ENCODE data around the gene SPATA46. TPM values are rescaled to one million over a fixed set of nuclear protein-coding genes. Genes with fewer than 3 reads are reported as not detected.

Gene SPATA46
- total and polyA plus RNA-seq, 7 donors, result not detected

DNA sequence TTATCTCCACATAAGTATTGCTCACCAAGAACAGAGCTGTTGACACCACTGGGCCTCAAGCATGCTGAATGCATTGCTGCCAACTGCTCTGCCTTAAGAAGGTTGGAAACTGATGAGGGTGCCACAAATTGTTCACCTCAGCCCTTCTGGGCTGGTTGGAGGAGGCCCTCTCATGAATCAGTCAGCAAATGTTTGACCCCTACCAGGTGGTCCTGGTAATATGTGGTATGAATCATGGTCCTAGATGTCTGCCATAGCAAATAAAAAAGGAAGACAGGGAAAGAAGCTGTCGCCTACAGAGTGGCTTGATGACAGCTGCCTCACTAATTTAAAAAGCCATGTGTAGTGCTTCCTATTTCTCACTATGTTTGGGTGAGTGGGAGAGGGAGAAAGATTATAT is 12.2 kb downstream of the SPATA46 start:
- Histone ChIP-seq H3K4me3 (no peak overlapping the region), H3K27me3 (no peaks in the 10 kb centered on the region), H3K36me3 (peaks cover 0 to 17% (median 0%) of the 10 kb centered on the region in 4 donors), H3K9me3 (no peaks in the 10 kb centered on the region), H3K27ac (no peak overlapping the region), H3K4me1 (no peaks in the 10 kb centered on the region)
- DNase-seq, result no peak
- 94% methylated on average over 1 of the region's 1 CpG for WGBS, 2 donors
- TF ChIP-seq POLR2A (IDR thresholded peaks at IDR 0.05) (no peak), POLR2AphosphoS5 (IDR thresholded peaks at IDR 0.05) (no peak), EP300 (IDR thresholded peaks at IDR 0.05) (no peak)
- TF ChIP-seq, protein P1, sequence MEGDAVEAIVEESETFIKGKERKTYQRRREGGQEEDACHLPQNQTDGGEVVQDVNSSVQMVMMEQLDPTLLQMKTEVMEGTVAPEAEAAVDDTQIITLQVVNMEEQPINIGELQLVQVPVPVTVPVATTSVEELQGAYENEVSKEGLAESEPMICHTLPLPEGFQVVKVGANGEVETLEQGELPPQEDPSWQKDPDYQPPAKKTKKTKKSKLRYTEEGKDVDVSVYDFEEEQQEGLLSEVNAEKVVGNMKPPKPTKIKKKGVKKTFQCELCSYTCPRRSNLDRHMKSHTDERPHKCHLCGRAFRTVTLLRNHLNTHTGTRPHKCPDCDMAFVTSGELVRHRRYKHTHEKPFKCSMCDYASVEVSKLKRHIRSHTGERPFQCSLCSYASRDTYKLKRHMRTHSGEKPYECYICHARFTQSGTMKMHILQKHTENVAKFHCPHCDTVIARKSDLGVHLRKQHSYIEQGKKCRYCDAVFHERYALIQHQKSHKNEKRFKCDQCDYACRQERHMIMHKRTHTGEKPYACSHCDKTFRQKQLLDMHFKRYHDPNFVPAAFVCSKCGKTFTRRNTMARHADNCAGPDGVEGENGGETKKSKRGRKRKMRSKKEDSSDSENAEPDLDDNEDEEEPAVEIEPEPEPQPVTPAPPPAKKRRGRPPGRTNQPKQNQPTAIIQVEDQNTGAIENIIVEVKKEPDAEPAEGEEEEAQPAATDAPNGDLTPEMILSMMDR (IDR thresholded peaks at IDR 0.05), result no peak
- intact Hi-C loops (cut with DNase I), result no loop called here

- Histone ChIP-seq H3K27ac (no peak overlapping the region), H3K9me3 (no peaks in the 10 kb centered on the region), H3K4me3 (no peak overlapping the region), H3K4me1 (no peaks in the 10 kb centered on the region), H3K36me3 (peaks cover 0 to 17% (median 0%) of the 10 kb centered on the region in 4 donors), H3K27me3 (no peaks in the 10 kb centered on the region)
- 76 to 87% methylated on average over 3 of the region's 3 CpGs for WGBS, 2 donors
- TF ChIP-seq EP300 (IDR thresholded peaks at IDR 0.05) (no peak), POLR2A (IDR thresholded peaks at IDR 0.05) (no peak), POLR2AphosphoS5 (IDR thresholded peaks at IDR 0.05) (no peak)
- TF ChIP-seq, protein P1 (IDR thresholded peaks at IDR 0.05), result no peak
- intact Hi-C loops (cut with DNase I), result no loop called here
- DNase-seq, result no peak
Observed at GRCh38 chr1:162363823-162364222, 12.8 kb downstream of the SPATA46 start.

- DNase-seq, result no peak
- peaks cover 0 to 30% (median 9%) of the 10 kb centered on the region in 4 donors for H3K36me3 ChIP-seq
- H3K27me3 ChIP-seq, result no peaks in the 10 kb centered on the region
- H3K4me1 ChIP-seq, result no peaks in the 10 kb centered on the region
- WGBS, 2 donors, result 91 to 96% methylated on average over 5 of the region's 5 CpGs
- no peak overlapping the region for H3K4me3 ChIP-seq
- no peak overlapping the region for H3K27ac ChIP-seq
- intact Hi-C loops (cut with DNase I), result no loop called here
- TF ChIP-seq, protein P1 (IDR thresholded peaks at IDR 0.05), result no peak
- TF ChIP-seq EP300 (IDR thresholded peaks at IDR 0.05), result no peak
- H3K9me3 ChIP-seq, result no peaks in the 10 kb centered on the region
Observed at GRCh38 chr1:162361349-162361748, 15.3 kb downstream of the SPATA46 start.

- WGBS, 2 donors, result 93 to 96% methylated on average over 4 of the region's 4 CpGs
- intact Hi-C loops (cut with DNase I), result no loop called here
- H3K27me3 ChIP-seq, result no peaks in the 10 kb centered on the region
- H3K36me3 ChIP-seq, result peaks cover 0 to 35% (median 11%) of the 10 kb centered on the region in 4 donors
- no peak for DNase-seq
- H3K4me1 ChIP-seq, result no peaks in the 10 kb centered on the region
- H3K4me3 ChIP-seq, result no peak overlapping the region
- no peak overlapping the region for H3K27ac ChIP-seq
- H3K9me3 ChIP-seq, result no peaks in the 10 kb centered on the region
- TF ChIP-seq EP300 (IDR thresholded peaks at IDR 0.05) (no peak), POLR2AphosphoS5 (IDR thresholded peaks at IDR 0.05) (no peak), POLR2A (IDR thresholded peaks at IDR 0.05) (no peak)
- TF ChIP-seq, protein P1 (IDR thresholded peaks at IDR 0.05), result no peak
Observed at GRCh38 chr1:162360874-162361260, 15.8 kb downstream of the SPATA46 start.

DNA sequence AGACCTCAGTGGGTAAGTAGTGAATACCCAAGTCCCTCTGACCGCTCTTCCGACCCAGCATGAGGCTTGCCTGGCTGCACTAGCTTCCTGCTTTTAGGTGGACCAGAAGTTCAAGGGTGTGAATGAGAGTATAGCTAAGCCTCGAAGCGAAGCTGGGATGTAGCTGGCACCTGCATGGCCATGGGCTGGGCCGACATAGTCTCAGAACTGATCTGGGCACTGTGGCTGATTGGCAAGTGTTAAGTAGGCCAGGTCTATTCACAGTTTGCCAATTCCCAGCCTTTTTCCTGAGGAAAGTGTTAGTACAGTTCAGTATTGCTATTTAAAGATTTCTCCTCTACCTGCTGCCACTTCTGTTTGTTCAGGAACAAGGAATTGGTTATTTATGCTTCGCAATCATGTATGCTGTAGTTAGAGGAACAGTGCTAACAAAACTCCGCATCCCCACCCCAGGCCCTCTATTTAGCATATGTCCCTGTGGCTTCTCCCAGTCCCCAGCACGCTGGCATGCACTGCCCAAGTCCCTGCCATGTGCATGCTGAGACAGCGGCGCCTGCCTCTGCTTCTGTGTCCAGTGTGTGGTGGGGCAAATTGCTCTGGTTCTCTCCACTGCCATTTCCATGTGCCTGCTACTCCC is 16.3 kb downstream of the SPATA46 start:
- 64 to 85% methylated on average over 10 of the region's 10 CpGs for WGBS, 2 donors

More for the DNA sequence above, 16.3 kb downstream of the SPATA46 start:
- H3K9me3 ChIP-seq, result no peaks in the 10 kb centered on the region
- H3K27ac ChIP-seq, result no peak overlapping the region
- peaks cover 0 to 36% (median 11%) of the 10 kb centered on the region in 4 donors for H3K36me3 ChIP-seq
- DNase-seq, result no peak
- TF ChIP-seq POLR2A (IDR thresholded peaks at IDR 0.05) (no peak), POLR2AphosphoS5 (IDR thresholded peaks at IDR 0.05) (no peak), EP300 (IDR thresholded peaks at IDR 0.05) (no peak)
- TF ChIP-seq, protein P1 (IDR thresholded peaks at IDR 0.05), result no peak
- no peaks in the 10 kb centered on the region for H3K27me3 ChIP-seq
- intact Hi-C loops (cut with DNase I), result no loop called here
- no peak overlapping the region for H3K4me3 ChIP-seq
- no peaks in the 10 kb centered on the region for H3K4me1 ChIP-seq
